GM23338 (cell line): ENCODE measurements around the gene TYRO3. TPM values are rescaled to one million over a fixed set of nuclear protein-coding genes. Genes with fewer than 3 reads are reported as not detected.
A peak's percentile ranks its signal among the peaks of the same experiment; 100 is the strongest.

Experiments
- ATAC-seq: fragments of 200-7000 bp; cut with Tn5 transposase; 3 replicates; pipeline ENCODE4 v1.9.1; 2020
- DNase-seq: peaks from one replicate; pipeline ENCODE4 v3.0.0-alpha.2; 2015; ENCODE audit warnings: low spot score
- H2AFZ ChIP-seq: fragments of 200-600 bp; sonication (generic); 2 replicates; pipeline ENCODE4 v1.8.0; 2016; ENCODE audit warnings: antibody characterized with exemption, mild to moderate bottlenecking, moderate library complexity
- H3F3A ChIP-seq: fragments of 200-600 bp; sonication (generic); replicated peaks from 2 replicates; pipeline ENCODE4 v1.8.0; 2017; ENCODE audit warnings: antibody characterized with exemption, mixed run types, low read depth
- H3K27ac ChIP-seq: fragments of 200-600 bp; sonication (generic); 2 replicates; pipeline ENCODE4 v1.6.1; 2016; ENCODE audit warnings: low read depth
- H3K27me3 ChIP-seq: fragments of 200-600 bp; sonication (generic); 2 replicates; pipeline ENCODE4 v1.8.0; 2016; ENCODE audit warnings: mild to moderate bottlenecking, mixed run types, moderate library complexity; ENCODE audit not compliant: insufficient read depth
- H3K36me3 ChIP-seq: fragments of 200-600 bp; sonication (generic); 2 replicates; pipeline ENCODE4 v1.8.0; 2016; ENCODE audit warnings: mild to moderate bottlenecking; ENCODE audit not compliant: insufficient read depth
- H3K4me1 ChIP-seq: fragments of 200-600 bp; sonication (generic); 2 replicates; pipeline ENCODE4 v1.8.0; 2016; ENCODE audit warnings: mild to moderate bottlenecking, moderate library complexity; ENCODE audit not compliant: insufficient read depth
- H3K4me2 ChIP-seq: fragments of 200-600 bp; sonication (generic); 2 replicates; pipeline ENCODE4 v1.7.1; 2017; ENCODE audit warnings: mixed run types
- H3K4me3 ChIP-seq: fragments of 200-600 bp; sonication (generic); 2 replicates; pipeline ENCODE4 v1.6.1; 2016; ENCODE audit warnings: mixed run types
- H3K79me2 ChIP-seq: fragments of 200-600 bp; sonication (generic); replicated peaks from 2 replicates; pipeline ENCODE4 v1.8.0; 2017; ENCODE audit warnings: mild to moderate bottlenecking; ENCODE audit not compliant: insufficient read depth
- H3K9me2 ChIP-seq: fragments of 200-600 bp; sonication (generic); 2 replicates; pipeline ENCODE4 v1.8.0; 2017; ENCODE audit not compliant: insufficient read depth
- H4K20me1 ChIP-seq: fragments of 200-600 bp; sonication (generic); replicated peaks from 2 replicates; pipeline ENCODE4 v1.8.0; 2017; ENCODE audit warnings: mild to moderate bottlenecking; ENCODE audit not compliant: insufficient read depth
- H3K27ac Mint-ChIP-seq: 2 replicates; pipeline ENCODE4 v1.8.0; 2020; ENCODE audit warnings: inconsistent platforms, mild to moderate bottlenecking, moderate library complexity, mixed read lengths
- H3K27me3 Mint-ChIP-seq: 3 replicates; pipeline ENCODE4 v1.8.0; 2022; ENCODE audit warnings: low read depth, mild to moderate bottlenecking, moderate library complexity, mixed read lengths, inconsistent platforms; ENCODE audit not compliant: insufficient read depth, poor library complexity
- H3K36me3 Mint-ChIP-seq: 3 replicates; pipeline ENCODE4 v1.8.0; 2021; ENCODE audit warnings: low read depth, mild to moderate bottlenecking, inconsistent platforms, moderate library complexity, mixed read lengths
- H3K4me1 Mint-ChIP-seq: 3 replicates; pipeline ENCODE4 v1.8.0; 2020; ENCODE audit warnings: mild to moderate bottlenecking, inconsistent platforms, mixed read lengths
- H3K4me3 Mint-ChIP-seq: 3 replicates; pipeline ENCODE4 v1.8.0; 2021; ENCODE audit warnings: moderate library complexity, mild to moderate bottlenecking, inconsistent platforms, mixed read lengths
- H3K9me3 Mint-ChIP-seq: 3 replicates; pipeline ENCODE4 v1.8.0; 2020; ENCODE audit warnings: moderate library complexity, mild to moderate bottlenecking, inconsistent platforms, mixed read lengths
- CREB1 ChIP-seq: fragments of 250-450 bp; sonication (Bioruptor Pico); IDR thresholded peaks from 2 replicates; pipeline ENCODE4 v1.5.0; 2020; ENCODE audit warnings: low read depth, mild to moderate bottlenecking, moderate library complexity
- CTCF ChIP-seq, 2 experiments: fragments of 200-600 bp in 1 of 2; sonication (generic) in 1 of 2; conservative IDR thresholded peaks; 2 replicates each; pipeline versions ENCODE4 v1.5.1 to v1.6.1; 2016 to 2017; ENCODE audit warnings: antibody characterized with exemption in 2 of 2, low read depth in 2 of 2, mild to moderate bottlenecking in 2 of 2, moderate library complexity in 1 of 2
- ETS1 ChIP-seq: IDR thresholded peaks from 2 replicates; pipeline ENCODE4 v1.6.1; 2016; ENCODE audit warnings: antibody characterized with exemption
- EZH2 ChIP-seq: fragments of 200-600 bp; sonication (generic); IDR thresholded peaks from one replicate; pipeline ENCODE4 v1.8.0; 2017; ENCODE audit warnings: antibody characterized with exemption, mild to moderate bottlenecking, low read depth; ENCODE audit not compliant: unreplicated experiment
- EZH2phosphoT487 ChIP-seq: fragments of 200-600 bp; sonication (generic); IDR thresholded peaks from one replicate; pipeline ENCODE4 v1.8.1; 2018; ENCODE audit warnings: antibody characterized with exemption; ENCODE audit not compliant: unreplicated experiment
- JUNB ChIP-seq: IDR thresholded peaks from one replicate; pipeline ENCODE4 v1.6.1; 2016; ENCODE audit warnings: antibody characterized with exemption; ENCODE audit not compliant: unreplicated experiment
- POLR2AphosphoS5 ChIP-seq: IDR thresholded peaks from 2 replicates; pipeline ENCODE4 v1.6.1; 2016; ENCODE audit warnings: antibody characterized with exemption, low read depth
- REST ChIP-seq: IDR thresholded peaks from one replicate; pipeline ENCODE4 v1.6.1; 2018; ENCODE audit warnings: antibody characterized with exemption; ENCODE audit not compliant: unreplicated experiment
- STAT1 ChIP-seq: IDR thresholded peaks from one replicate; pipeline ENCODE4 v1.6.1; 2016; ENCODE audit warnings: antibody characterized with exemption; ENCODE audit not compliant: unreplicated experiment
- ZNF114 ChIP-seq: fragments of 250-450 bp; sonication (Bioruptor Pico); IDR thresholded peaks from 2 replicates; pipeline ENCODE4 v1.5.0; 2020; ENCODE audit warnings: mild to moderate bottlenecking, moderate library complexity
- ZNF331 ChIP-seq: fragments of 250-450 bp; sonication (Bioruptor Pico); IDR thresholded peaks from 2 replicates; pipeline ENCODE4 v1.5.0; 2020; ENCODE audit warnings: low read depth, mild to moderate bottlenecking, moderate library complexity
- polyA plus RNA-seq: library from polyadenylated mRNA; unstranded; fragments of >200 nt; fragmentation: Nextera tagmentation; extraction: Ambion mirVana; gene quantifications from 2 replicates; pipeline ENCODE4 v1.2.1, GENCODE V29; 2016
- total RNA-seq: library from RNA; depleted of rRNA; stranded (reverse); fragments of >200 nt; shearing (Covaris generic); gene quantifications from 2 replicates; pipeline ENCODE4 v1.2.3, GENCODE V29; 2014

Gene TYRO3
- total and polyA plus RNA-seq, 2 experiments from 2014 or later = 32.6 to 61.0 TPM

GRCh38 chr15:41567862-41568261, 8.8 kb downstream of the TYRO3 start:
- H3K9me2 ChIP-seq = no peaks in the 10 kb centered on the region
- H3K4me1 ChIP-seq = peaks cover 52% of the 10 kb centered on the region
- no peaks in the 10 kb centered on the region; the same call in 2 of the 3 replicates for H3K9me3 Mint-ChIP-seq
- DNase-seq (peak; percentile 78), ATAC-seq (peak; percentile 60)
- H3K36me3 ChIP-seq = peaks cover 8% of the 10 kb centered on the region
- H3K4me1 Mint-ChIP-seq = peaks cover 64% of the 10 kb centered on the region
- peak overlapping the region; percentile 68 for H3K4me2 ChIP-seq
- no peaks in the 10 kb centered on the region for H4K20me1 ChIP-seq
- H3K4me3 ChIP-seq = peak overlapping the region; percentile 24
- TF ChIP-seq EZH2phosphoT487 (no peak), CREB1 (CRISPR knock-in tag) (no peak), ZNF114 (CRISPR knock-in tag) (no peak), ETS1 (no peak)
- H3K27me3 Mint-ChIP-seq = peaks cover 22% of the 10 kb centered on the region
- no peaks in the 10 kb centered on the region for H3K27me3 ChIP-seq
- H3F3A ChIP-seq = peaks cover 9% of the 10 kb centered on the region; the same call in 1 of the 2 replicates
- peak overlapping the region; percentile 59 for H3K4me3 Mint-ChIP-seq
- H3K27ac ChIP-seq = peak overlapping the region; percentile 97
- no peaks in the 10 kb centered on the region for H3K79me2 ChIP-seq
- peaks cover 79% of the 10 kb centered on the region for H3K36me3 Mint-ChIP-seq
- peak overlapping the region; percentile 99 for H3K27ac Mint-ChIP-seq
- H2AFZ ChIP-seq = no peak overlapping the region

GRCh38 chr15:41568350-41569017, 9.5 kb downstream of the TYRO3 start:
- H3K36me3 Mint-ChIP-seq = peaks cover 80% of the 10 kb centered on the region
- peaks cover 46% of the 10 kb centered on the region for H3K4me1 ChIP-seq
- peak overlapping the region; percentile 68 for H3K4me2 ChIP-seq
- H3K27ac Mint-ChIP-seq = peak overlapping the region; percentile 99
- H3K36me3 ChIP-seq = peaks cover 5% of the 10 kb centered on the region
- no peaks in the 10 kb centered on the region for H4K20me1 ChIP-seq
- H3K27me3 ChIP-seq = no peaks in the 10 kb centered on the region
- H3K9me2 ChIP-seq = no peaks in the 10 kb centered on the region
- ATAC-seq (peak; percentile 73), DNase-seq (peak; percentile 98)
- H3K4me1 Mint-ChIP-seq = peaks cover 58% of the 10 kb centered on the region
- H2AFZ ChIP-seq = no peak overlapping the region
- no peaks in the 10 kb centered on the region for H3K79me2 ChIP-seq
- H3F3A ChIP-seq = peaks cover 9% of the 10 kb centered on the region; the same call in 1 of the 2 replicates
- H3K27ac ChIP-seq = peak overlapping the region; percentile 97
- peak overlapping the region; percentile 28 for H3K4me3 ChIP-seq
- no peaks in the 10 kb centered on the region; the same call in 2 of the 3 replicates for H3K9me3 Mint-ChIP-seq
- H3K4me3 Mint-ChIP-seq = peak overlapping the region; percentile 59
- H3K27me3 Mint-ChIP-seq = peaks cover 22% of the 10 kb centered on the region
- TF ChIP-seq EZH2phosphoT487 (no peak), POLR2AphosphoS5 (peak; percentile 29; the same call in 1 of the 2 replicates), ETS1 (peak; percentile 80), JUNB (no peak), EZH2 (no peak), ZNF331 (no peak), CREB1 (CRISPR knock-in tag) (peak; percentile 38; the same call in 1 of the 2 replicates), CTCF (conservative IDR thresholded peaks at IDR 0.05; ENCODE audit: low read depth in 2 of 2) (0 out of 4 replicates have a peak, but pooled peaks of 1 of the 2 experiments have one; percentile 10), ZNF114 (CRISPR knock-in tag) (0 out of 2 replicates have a peak, but pooled peaks have one; percentile 47), STAT1 (no peak), REST (no peak)
